Upper lobe of right lung (tissue), 1 donor: ENCODE results near the gene HPDL. TPM values are rescaled to one million over a fixed set of nuclear protein-coding genes. Genes with fewer than 3 reads are reported as not detected.

Experiments used
- ATAC-seq: fragments of 200-7000 bp; cut with Tn5 transposase; one replicate; pipeline ENCODE4 v1.9.1; 2020; ENCODE audit warnings: mild to moderate bottlenecking, moderate library complexity
- DNase-seq: peaks from one replicate; pipeline ENCODE4 v3.0.0-alpha.2; 2020
- H3K27ac ChIP-seq: fragments of 200-600 bp; one replicate; pipeline ENCODE4 v1.8.0; 2022
- H3K27me3 ChIP-seq: fragments of 200-600 bp; one replicate; pipeline ENCODE4 v1.8.0; 2022; ENCODE audit warnings: mild to moderate bottlenecking
- H3K36me3 ChIP-seq: fragments of 200-600 bp; one replicate; pipeline ENCODE4 v1.8.0; 2022
- H3K4me1 ChIP-seq: fragments of 200-600 bp; one replicate; pipeline ENCODE4 v1.8.0; 2022
- H3K4me3 ChIP-seq: fragments of 200-600 bp; one replicate; pipeline ENCODE4 v1.8.0; 2022; ENCODE audit warnings: mild to moderate bottlenecking
- H3K9me3 ChIP-seq: fragments of 200-600 bp; one replicate; pipeline ENCODE4 v1.8.0; 2022
- CTCF ChIP-seq: fragments of 200-600 bp; IDR thresholded peaks from one replicate; pipeline ENCODE4 v1.8.0; 2022; ENCODE audit warnings: antibody characterized with exemption
- intact Hi-C: fragments of 100-400 bp; cut with DNase I; formaldehyde crosslinking; loops from one replicate; pipeline ENCODE4 v1.11.0; 2022
- total RNA-seq: library from RNA; stranded (reverse); fragmentation: NEBNext Ultra II Directional; extraction: Animal tissue kit (Norgen Biotek cat#: 25700); gene quantifications from one replicate; pipeline ENCODE4 v1.2.1, GENCODE V29; 2021
- donor health status: DM: no; HTN: yes; CAD: no; lungs with severe emphysema.

HPDL gene
- total RNA-seq, 1 donor from 2014 or later: not detected

GRCh38 chr1:45351508-45351907, 24.8 kb downstream of the HPDL start:
- Histone ChIP-seq H3K27ac (no peak overlapping the region), H3K9me3 (no peaks in the 10 kb centered on the region), H3K27me3 (no peaks in the 10 kb centered on the region), H3K4me3 (no peak overlapping the region), H3K4me1 (peaks cover 15% of the 10 kb centered on the region), H3K36me3 (no peaks in the 10 kb centered on the region)
- DNase-seq (no peak), ATAC-seq (no peak)
- no peak for TF ChIP-seq CTCF
- intact Hi-C loops: loop anchor here (10.0 kb wide), 1 partner anchor 143 kb away; the partner anchor contains the start of gene TESK2

GRCh38 chr1:45353685-45354084, 27.0 kb downstream of the HPDL start:
- ATAC-seq (peak; percentile 42), DNase-seq (no peak)
- no peaks in the 10 kb centered on the region for H3K27me3 ChIP-seq
- H3K4me1 ChIP-seq: peaks cover 7% of the 10 kb centered on the region
- no peaks in the 10 kb centered on the region for H3K9me3 ChIP-seq
- no peaks in the 10 kb centered on the region for H3K36me3 ChIP-seq
- H3K4me3 ChIP-seq: no peak overlapping the region
- no peak overlapping the region for H3K27ac ChIP-seq
- intact Hi-C loops: loop anchor here (10.0 kb wide), 1 partner anchor 141 kb away; the partner anchor contains the start of gene TESK2
- TF ChIP-seq CTCF: no peak

GRCh38 chr1:45354838-45355237, 28.1 kb downstream of the HPDL start:
- no peak for DNase-seq
- Histone ChIP-seq H3K36me3 (no peaks in the 10 kb centered on the region), H3K4me3 (no peak overlapping the region), H3K9me3 (no peaks in the 10 kb centered on the region), H3K27ac (no peak overlapping the region), H3K4me1 (no peaks in the 10 kb centered on the region), H3K27me3 (no peaks in the 10 kb centered on the region)
- no peak for ATAC-seq
- intact Hi-C loops: loop anchor here (10.0 kb wide), 1 partner anchor 140 kb away; the partner anchor contains the start of gene TESK2
- TF ChIP-seq CTCF: no peak

- H3K4me1 ChIP-seq: peaks cover 8% of the 10 kb centered on the region
- TF ChIP-seq CTCF: no peak
- H3K36me3 ChIP-seq: no peaks in the 10 kb centered on the region
- H3K27me3 ChIP-seq: no peaks in the 10 kb centered on the region
- ATAC-seq (no peak), DNase-seq (no peak)
- H3K4me3 ChIP-seq: no peak overlapping the region
- intact Hi-C loops: loop anchor here (10.0 kb wide), 1 partner anchor 139 kb away; the partner anchor contains the start of gene TESK2
- H3K27ac ChIP-seq: no peak overlapping the region
- no peaks in the 10 kb centered on the region for H3K9me3 ChIP-seq
Measured at GRCh38 chr1:45355683-45356082, 29.0 kb downstream of the HPDL start.

- Histone ChIP-seq H3K9me3 (no peaks in the 10 kb centered on the region), H3K27ac (no peak overlapping the region), H3K36me3 (no peaks in the 10 kb centered on the region), H3K4me3 (no peak overlapping the region), H3K4me1 (peaks cover 13% of the 10 kb centered on the region), H3K27me3 (no peaks in the 10 kb centered on the region)
- ATAC-seq (no peak), DNase-seq (no peak)
- no peak for TF ChIP-seq CTCF
- intact Hi-C loops: loop anchor here (10.0 kb wide), 1 partner anchor 139 kb away; the partner anchor contains the start of gene TESK2
Measured at GRCh38 chr1:45356186-45356585, 29.5 kb downstream of the HPDL start.
